IMR-90 (cell line): ENCODE data around the gene OSBPL1A. TPM values are rescaled to one million over a fixed set of nuclear protein-coding genes. Genes with fewer than 3 reads are reported as not detected.

Source experiments
- ATAC-seq: fragments of 200-7000 bp; cut with Tn5 transposase; 2 replicates; pipeline ENCODE4 v1.9.1; 2020; ENCODE audit warnings: low read depth, mild to moderate bottlenecking, moderate library complexity
- BruUV-seq: library from RNA; stranded (reverse); fragments of 400-500 nt; replicated peaks from 2 replicates; lab custom pipeline; 2021; lab: Mats Ljungman, UMichigan
- CTCF ChIA-PET: fragments of 300-600 bp; formaldehyde crosslinking; extraction: SDS; loops from one replicate; lab custom pipeline; 2021; ENCODE audit warnings: antibody characterized with exemption; lab: Yijun Ruan, JAX
- POLR2A ChIA-PET: fragments of 300-600 bp; sonication (Branson Sonifier 250); formaldehyde crosslinking; loops from one replicate; lab custom pipeline; 2022; ENCODE audit warnings: antibody characterized with exemption; ENCODE audit not compliant: unreplicated experiment; lab: Charles Lee
- DNase-seq: peaks from one replicate; pipeline ENCODE4 v3.0.0; 2013
- H2AFZ ChIP-seq: replicated peaks from 2 replicates; pipeline ENCODE3; 2013; ENCODE audit warnings: low read length, mild to moderate bottlenecking; ENCODE audit not compliant: poor library complexity
- H2AK5ac ChIP-seq: 2 replicates; pipeline ENCODE4 v1.6.1; 2013; ENCODE audit warnings: low read depth, low read length, inconsistent platforms
- H2AK9ac ChIP-seq: replicated peaks from 2 replicates; pipeline ENCODE3; 2013; ENCODE audit warnings: mild to moderate bottlenecking, low read depth, low read length, moderate library complexity; ENCODE audit not compliant: poor library complexity
- H2BK120ac ChIP-seq: 2 replicates; pipeline ENCODE4 v1.6.1; 2013; ENCODE audit warnings: low read depth, low read length, inconsistent platforms
- H2BK15ac ChIP-seq: 3 replicates; pipeline ENCODE4 v1.6.1; 2013; ENCODE audit warnings: low read depth, low read length, inconsistent platforms
- H2BK20ac ChIP-seq: 2 replicates; pipeline ENCODE4 v1.6.1; 2013; ENCODE audit warnings: low read depth, mild to moderate bottlenecking, inconsistent platforms, low read length, moderate library complexity
- H2BK5ac ChIP-seq: 2 replicates; pipeline ENCODE4 v1.6.1; 2013; ENCODE audit warnings: mild to moderate bottlenecking, low read depth, low read length, inconsistent platforms; ENCODE audit not compliant: poor library complexity, severe bottlenecking
- H3K14ac ChIP-seq: replicated peaks from 2 replicates; pipeline ENCODE4 v1.6.1; 2013; ENCODE audit warnings: low read depth, low read length, inconsistent platforms
- H3K18ac ChIP-seq: 2 replicates; pipeline ENCODE4 v1.6.1; 2013; ENCODE audit warnings: low read depth, low read length, control low read depth
- H3K23ac ChIP-seq: 2 replicates; pipeline ENCODE4 v1.6.1; 2013; ENCODE audit warnings: low read depth, low read length, inconsistent platforms
- H3K27ac ChIP-seq: 2 replicates; pipeline ENCODE4 v1.5.1; 2013; ENCODE audit warnings: mild to moderate bottlenecking, control low read depth, low read length; ENCODE audit not compliant: insufficient read depth
- H3K27me3 ChIP-seq: 2 replicates; pipeline ENCODE4 v1.6.1; 2013; ENCODE audit warnings: low read length; ENCODE audit not compliant: control insufficient read depth, insufficient read depth
- H3K36me3 ChIP-seq: 2 replicates; pipeline ENCODE4 v1.6.1; 2013; ENCODE audit warnings: low read length, mixed read lengths; ENCODE audit not compliant: control insufficient read depth, insufficient read depth
- H3K4ac ChIP-seq: 2 replicates; pipeline ENCODE4 v1.6.1; 2013; ENCODE audit warnings: low read depth, low read length, inconsistent platforms
- H3K4me1 ChIP-seq: 2 replicates; pipeline ENCODE4 v1.6.1; 2013; ENCODE audit warnings: low read length, mixed read lengths; ENCODE audit not compliant: control insufficient read depth, insufficient read depth
- H3K4me2 ChIP-seq: 2 replicates; pipeline ENCODE4 v1.6.1; 2013; ENCODE audit warnings: low read depth, mild to moderate bottlenecking, control low read depth, low read length, moderate library complexity
- H3K4me3 ChIP-seq: 2 replicates; pipeline ENCODE4 v1.5.1; 2013; ENCODE audit warnings: low read depth, mild to moderate bottlenecking, control low read depth, low read length, moderate library complexity; ENCODE audit not compliant: insufficient read depth
- H3K56ac ChIP-seq: 2 replicates; pipeline ENCODE4 v1.6.1; 2013; ENCODE audit warnings: low read length, inconsistent platforms; ENCODE audit not compliant: insufficient read depth; ENCODE audit errors: extremely low read depth
- H3K79me1 ChIP-seq, 2 experiments: 2 replicates each; pipeline ENCODE4 v1.6.1; 2013; ENCODE audit warnings: low read length in 2 of 2, inconsistent platforms in 1 of 2, low read depth in 1 of 2
- H3K9ac ChIP-seq: 2 replicates; pipeline ENCODE4 v1.6.1; 2013; ENCODE audit warnings: low read depth, low read length, control low read depth
- H3K9me1 ChIP-seq: 2 replicates; pipeline ENCODE4 v1.6.1; 2013; ENCODE audit warnings: low read length, inconsistent platforms; ENCODE audit not compliant: insufficient read depth
- H3K9me3 ChIP-seq: 2 replicates; pipeline ENCODE4 v1.6.1; 2013; ENCODE audit warnings: low read length; ENCODE audit not compliant: control insufficient read depth, insufficient read depth
- H4K20me1 ChIP-seq: 2 replicates; pipeline ENCODE4 v1.6.1; 2013; ENCODE audit warnings: low read length, inconsistent platforms; ENCODE audit not compliant: insufficient read depth
- H4K5ac ChIP-seq: 2 replicates; pipeline ENCODE4 v1.6.1; 2013; ENCODE audit warnings: mild to moderate bottlenecking, low read depth, low read length, control low read depth
- H4K8ac ChIP-seq, 2 experiments: 2 replicates each; pipeline ENCODE4 v1.6.1; 2013; ENCODE audit warnings: low read depth in 2 of 2, low read length in 2 of 2, control low read depth in 1 of 2, inconsistent platforms in 1 of 2
- H4K91ac ChIP-seq: 2 replicates; pipeline ENCODE4 v1.6.1; 2013; ENCODE audit warnings: low read depth, low read length, inconsistent platforms; ENCODE audit not compliant: insufficient read depth
- CEBPB ChIP-seq: IDR thresholded peaks from 2 replicates; pipeline ENCODE4 v1.6.1; 2012; ENCODE audit warnings: low read depth, low read length, improper control_type of control experiment
- CHD1 ChIP-seq: IDR thresholded peaks from 2 replicates; pipeline ENCODE4 v1.6.1; 2012; ENCODE audit warnings: low read depth, low read length, improper control_type of control experiment
- MAZ ChIP-seq: IDR thresholded peaks from 2 replicates; pipeline ENCODE4 v1.6.1; 2012; ENCODE audit warnings: low read depth, mild to moderate bottlenecking, low read length, improper control_type of control experiment, moderate library complexity, borderline replicate concordance
- MXI1 ChIP-seq: IDR thresholded peaks from 2 replicates; pipeline ENCODE4 v1.6.1; 2012; ENCODE audit warnings: low read depth, mild to moderate bottlenecking, low read length, moderate library complexity, borderline replicate concordance
- NFE2L2 ChIP-seq: fragments of 150-350 bp; IDR thresholded peaks from 2 replicates; pipeline ENCODE4 v1.6.1; 2016; ENCODE audit warnings: low read depth, mild to moderate bottlenecking, low read length
- POLR2A ChIP-seq: IDR thresholded peaks from 2 replicates; pipeline ENCODE4 v1.6.1; 2012; ENCODE audit warnings: mild to moderate bottlenecking, low read depth, low read length
- RAD21 ChIP-seq: IDR thresholded peaks from 2 replicates; pipeline ENCODE4 v1.6.1; 2012; ENCODE audit warnings: low read length, improper control_type of control experiment
- RFX5 ChIP-seq: IDR thresholded peaks from 2 replicates; pipeline ENCODE4 v1.8.0; 2012; ENCODE audit warnings: low read depth, mild to moderate bottlenecking, low read length, moderate library complexity
- WGBS, 2 experiments: methylation state at CpG; one replicate each; pipeline versions ENCODE4 v1.1.5 to v1.1.7; 2013; ENCODE audit warnings: missing lambda C conversion rate in 2 of 2; ENCODE audit not compliant: insufficient read length in 1 of 2; ENCODE audit errors: extremely low coverage in 2 of 2; 5-methylcytosine and 5-hydroxymethylcytosine counted together
- dilution Hi-C: fragments of 300-500 bp; cut with HindIII; formaldehyde crosslinking; loops from one replicate; pipeline ENCODE4 v1.14.3; 2018; ENCODE audit warnings: low sequenced_read_pairs; ENCODE audit not compliant: unreplicated experiment
- in situ Hi-C: fragments of 300-500 bp; cut with MboI; formaldehyde crosslinking; loops from 3 replicates; pipeline ENCODE4 v1.14.3; 2019; ENCODE audit warnings: low sequenced_read_pairs, inconsistent platforms, mixed read lengths
- intact Hi-C: fragments of 100-400 bp; cut with micrococcal nuclease; formaldehyde crosslinking; loops from 2 replicates; pipeline ENCODE4 v1.10.0; 2022
- polyA plus RNA-seq, 3 experiments: library from polyadenylated mRNA; depleted of rRNA; stranded (reverse); fragments of >200 nt; gene quantifications; 2 replicates each; pipeline ENCODE4 v1.2.3, GENCODE V29; 2012; ENCODE audit warnings: low replicate concordance in 1 of 3
- total RNA-seq: library from RNA; depleted of rRNA; stranded (reverse); fragments of >200 nt; gene quantifications from 2 replicates; pipeline ENCODE4 v1.2.3, GENCODE V29; 2012
- TF ChIP-seq, protein P1 (sequence below): fragments of 150-350 bp; IDR thresholded peaks from 2 replicates; pipeline ENCODE4 v1.6.1; 2017; ENCODE audit warnings: mild to moderate bottlenecking, antibody characterized with exemption, low read length, low read depth

OSBPL1A gene
- total and polyA plus RNA-seq, 2 of the 4 experiments (the other 2 are of a cell fraction): 29.4 to 70.4 TPM

DNA sequence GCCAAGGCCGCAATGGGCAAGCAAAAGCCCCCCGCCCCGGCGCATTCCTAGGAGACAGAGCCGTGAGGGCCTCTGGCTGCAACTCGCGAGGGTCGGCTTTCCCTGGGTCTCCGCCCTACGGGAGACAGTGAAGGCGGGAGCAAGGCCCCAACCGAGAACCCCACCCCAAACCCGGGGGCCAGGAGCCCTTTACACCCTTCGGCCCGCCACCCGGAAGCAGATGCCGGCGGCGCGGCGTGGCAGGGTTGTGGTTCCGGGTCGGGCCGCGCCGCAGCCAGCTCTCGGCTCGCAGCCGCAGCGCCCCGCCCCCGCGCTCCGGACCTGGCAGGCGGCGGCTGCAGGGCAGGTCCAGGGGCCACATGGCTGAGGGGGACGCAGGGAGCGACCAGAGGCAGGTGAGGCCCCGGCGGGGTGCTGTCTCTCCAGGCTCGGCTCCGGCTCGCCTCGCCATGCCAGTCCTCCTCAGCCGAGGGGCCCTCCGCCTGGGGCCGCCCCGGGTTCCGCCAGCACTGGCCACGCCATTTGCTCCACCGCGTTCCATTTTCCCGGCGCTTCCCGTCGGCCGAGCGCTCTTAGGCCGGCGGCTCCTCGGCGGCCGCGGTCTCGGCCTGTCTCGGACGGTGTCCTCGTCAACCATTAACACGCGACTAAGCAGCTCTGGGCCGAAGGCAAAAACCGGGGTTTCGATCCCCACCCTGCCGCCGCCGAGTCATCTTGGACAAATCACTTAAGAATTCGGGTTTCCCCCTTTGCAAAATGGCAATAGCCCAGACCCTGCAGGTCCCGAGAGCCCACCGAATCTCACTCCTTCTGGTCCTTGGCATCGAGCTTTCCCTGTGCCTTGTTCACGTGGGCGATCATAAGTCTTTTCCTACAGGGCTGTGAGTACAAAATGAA is 29.0 kb upstream of the OSBPL1A start, which contains the start of gene IMPACT:
Gene IMPACT, plus strand, starts transcription at position 273 of the 897 bp plus-strand sequence. Its CDS starts 87 bp downstream, at position 360.
- 3% methylated on average over 32 of the region's 82 CpGs; no CpG with 5 or more reads in 1 of the 2 experiments for WGBS, 2 experiments
- Histone ChIP-seq H3K9me1 (peaks cover 3% of the 10 kb centered on the region), H4K5ac (peak within 1 kb of the TSS; percentile 100), H3K18ac (peak within 1 kb of the TSS; percentile 96), H4K20me1 (no peaks in the 10 kb centered on the region), H4K91ac (peak within 1 kb of the TSS; percentile 95), H4K8ac (peak within 1 kb of the TSS; percentile 100), H2AK5ac (peak within 1 kb of the TSS; percentile 86), H3K23ac (peak within 1 kb of the TSS; percentile 99), H3K4me1 (no peaks in the 10 kb centered on the region; the same call in 1 of the 2 replicates), H2BK5ac (peak within 1 kb of the TSS; percentile 85), H3K4ac (peak within 1 kb of the TSS; percentile 98), H2AK9ac (peak within 1 kb of the TSS; percentile 94), H3K56ac (peak within 1 kb of the TSS; percentile 79), H3K36me3 (0 out of 2 replicates have a peak, but pooled peaks cover 2% of the 10 kb centered on the region), H3K9me3 (no peaks in the 10 kb centered on the region), H3K9ac (peak within 1 kb of the TSS; percentile 99), H2BK15ac (peak within 1 kb of the TSS; percentile 86; the same call in 1 of the 3 replicates), H3K14ac (peak within 1 kb of the TSS; percentile 98), H3K27me3 (no peaks in the 10 kb centered on the region), H3K79me1 (peaks cover 19 to 26% of the 10 kb centered on the region in 2 experiments), H2BK20ac (peak within 1 kb of the TSS; percentile 40), H3K27ac (peak within 1 kb of the TSS; percentile 90), H3K4me3 (peak within 1 kb of the TSS; percentile 94), H3K4me2 (peak within 1 kb of the TSS; percentile 100), H2BK120ac (peak within 1 kb of the TSS; percentile 74), H2AFZ (peak within 1 kb of the TSS; percentile 100)
- intact Hi-C loops (no loop called here), dilution Hi-C loops (no loop called here), in situ Hi-C loops (no loop called here)
- POLR2A ChIA-PET: interaction anchor here (0.6 kb wide), 2 partner anchors 9 to 1601 kb away, joined by 3 to 4 read pairs; no protein-coding TSS in a partner anchor
- peak; percentile 68; the same call in 1 of the 2 replicates for TF ChIP-seq MAZ
- no peak for TF ChIP-seq RAD21
- no peak for TF ChIP-seq RFX5
- TF ChIP-seq, protein P1, sequence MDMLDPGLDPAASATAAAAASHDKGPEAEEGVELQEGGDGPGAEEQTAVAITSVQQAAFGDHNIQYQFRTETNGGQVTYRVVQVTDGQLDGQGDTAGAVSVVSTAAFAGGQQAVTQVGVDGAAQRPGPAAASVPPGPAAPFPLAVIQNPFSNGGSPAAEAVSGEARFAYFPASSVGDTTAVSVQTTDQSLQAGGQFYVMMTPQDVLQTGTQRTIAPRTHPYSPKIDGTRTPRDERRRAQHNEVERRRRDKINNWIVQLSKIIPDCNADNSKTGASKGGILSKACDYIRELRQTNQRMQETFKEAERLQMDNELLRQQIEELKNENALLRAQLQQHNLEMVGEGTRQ: peak; percentile 24
- TF ChIP-seq POLR2A: peak; percentile 62; the same call in 1 of the 2 replicates
- TF ChIP-seq CEBPB: no peak
- TF ChIP-seq NFE2L2: 0 out of 2 replicates have a peak, but pooled peaks have one; percentile 28
- no peak for TF ChIP-seq CHD1
- 0 out of 2 replicates have a peak, but pooled peaks have one; percentile 50 for TF ChIP-seq MXI1
- no TSS peak for BruUV-seq
- peak; percentile 72 for DNase-seq
- CTCF ChIA-PET: no interaction called here
- ATAC-seq: peak; percentile 93
